Ascending aorta (tissue), 2 donors: ENCODE measurements around the gene AUTS2. TPM values are rescaled to one million over a fixed set of nuclear protein-coding genes. Genes with fewer than 3 reads are reported as not detected.

ENCODE experiments used
- DNase-seq, 2 donors: peaks; one replicate each; pipeline ENCODE4 v3.0.0-alpha.2; 2019; ENCODE audit warnings: low spot score in 2 of 2
- H3K27ac ChIP-seq, 2 donors: fragments of 200-600 bp; sonication (generic); one replicate each; pipeline ENCODE4 v1.5.1; 2016 to 2017; ENCODE audit warnings: mild to moderate bottlenecking in 1 of 2
- H3K27me3 ChIP-seq: fragments of 200-600 bp; sonication (generic); one replicate; pipeline ENCODE4 v1.5.1; 2017
- H3K36me3 ChIP-seq, 2 donors: fragments of 200-600 bp; sonication (generic); one replicate each; pipeline ENCODE4 v1.5.1; 2016
- H3K4me1 ChIP-seq, 2 donors: fragments of 200-600 bp; sonication (generic); one replicate each; pipeline ENCODE4 v1.5.1; 2016 to 2017; ENCODE audit warnings: mild to moderate bottlenecking in 1 of 2
- H3K4me3 ChIP-seq, 2 donors: fragments of 200-600 bp; sonication (generic); one replicate each; pipeline ENCODE4 v1.5.1; 2016 to 2017; ENCODE audit warnings: mild to moderate bottlenecking in 1 of 2
- H3K9me3 ChIP-seq, 2 donors: fragments of 200-600 bp; sonication (generic); one replicate each; pipeline ENCODE4 v1.5.1; 2016
- CTCF ChIP-seq, 3 experiments: fragments of 200-600 bp in 2 of 3; fragments of 450-650 bp in 1 of 3; sonication (generic) in 2 of 3; IDR thresholded peaks; one replicate each; pipeline ENCODE4 v1.5.1; 2016 to 2019; ENCODE audit warnings: antibody characterized with exemption in 3 of 3, mild to moderate bottlenecking in 1 of 3, moderate library complexity in 1 of 3
- intact Hi-C: fragments of 100-400 bp; cut with DNase I; formaldehyde crosslinking; loops from one replicate; pipeline ENCODE4 v1.15.1; 2023
- total RNA-seq: library from RNA; depleted of rRNA; stranded (reverse); fragments of >200 nt; gene quantifications from one replicate; pipeline ENCODE4 v1.1.0, GENCODE V29; 2016

The AUTS2 gene
- total RNA-seq, 1 donor from 2014 or later = 90.4 TPM

DNA sequence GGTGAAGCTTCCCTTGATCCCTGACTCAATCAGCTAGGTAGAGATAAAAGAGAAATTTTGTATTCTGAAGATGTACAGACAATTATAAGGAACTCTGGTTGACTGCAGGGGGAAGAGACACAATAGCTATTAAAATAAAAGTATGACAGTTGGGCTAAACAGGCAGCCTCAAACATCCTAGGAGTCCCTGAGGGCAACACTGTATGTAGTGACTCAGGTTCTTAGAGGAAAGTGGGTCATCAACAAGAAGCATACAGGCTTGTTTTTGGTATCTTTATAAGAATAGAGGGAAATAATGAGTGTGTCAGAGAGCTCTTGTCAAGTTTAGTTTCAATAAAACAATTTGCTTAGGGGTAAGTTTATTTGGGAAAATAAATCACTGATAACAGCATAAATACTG, 150.3 kb downstream of the AUTS2 start:
- intact Hi-C loops = no loop called here
- no peaks in the 10 kb centered on the region for H3K36me3 ChIP-seq
- DNase-seq = no peak

GRCh38 chr7:69749372-69749979, 151.2 kb downstream of the AUTS2 start:
- DNase-seq = no peak
- intact Hi-C loops = no loop called here
- no peak for TF ChIP-seq CTCF (IDR thresholded peaks at IDR 0.05)
- H3K27me3 ChIP-seq = no peaks in the 10 kb centered on the region
- H3K9me3 ChIP-seq = no peaks in the 10 kb centered on the region
- no peak overlapping the region for H3K4me3 ChIP-seq
- no peaks in the 10 kb centered on the region for H3K4me1 ChIP-seq
- no peaks in the 10 kb centered on the region for H3K36me3 ChIP-seq
- no peak overlapping the region for H3K27ac ChIP-seq

More for the DNA sequence above, 150.3 kb downstream of the AUTS2 start:
- H3K27me3 ChIP-seq = no peaks in the 10 kb centered on the region
- no peaks in the 10 kb centered on the region for H3K9me3 ChIP-seq
- H3K4me3 ChIP-seq = no peak overlapping the region
- H3K27ac ChIP-seq = no peak overlapping the region
- no peaks in the 10 kb centered on the region for H3K4me1 ChIP-seq
- TF ChIP-seq CTCF (IDR thresholded peaks at IDR 0.05) = no peak

- H3K27me3 ChIP-seq = no peaks in the 10 kb centered on the region
- H3K4me1 ChIP-seq = no peaks in the 10 kb centered on the region
- no peaks in the 10 kb centered on the region for H3K9me3 ChIP-seq
- H3K27ac ChIP-seq = no peak overlapping the region
- TF ChIP-seq CTCF (IDR thresholded peaks at IDR 0.05) = no peak
- no peak overlapping the region for H3K4me3 ChIP-seq
- H3K36me3 ChIP-seq = no peaks in the 10 kb centered on the region
- intact Hi-C loops = no loop called here
- no peak for DNase-seq
Observed at GRCh38 chr7:69749994-69750393, 151.7 kb downstream of the AUTS2 start.

DNA sequence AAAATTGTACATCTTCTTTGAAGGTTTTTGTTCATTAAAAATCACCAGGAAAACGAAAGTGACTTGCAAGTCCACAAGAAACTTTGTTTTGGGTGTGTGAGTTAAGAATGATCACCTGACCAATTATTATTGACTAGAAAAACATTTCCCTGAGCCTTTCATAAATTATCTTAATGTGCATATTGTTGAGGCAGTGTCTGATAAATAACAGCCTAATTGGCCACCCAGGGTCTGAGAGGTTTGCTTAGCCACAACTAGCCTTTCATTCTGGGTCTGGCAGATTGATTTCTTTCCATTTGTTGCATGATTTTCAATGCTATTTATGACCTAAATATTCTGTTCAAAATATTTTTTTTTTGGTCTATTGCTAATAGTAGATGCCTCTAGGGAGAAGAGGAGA, 152.8 kb downstream of the AUTS2 start:
- no peaks in the 10 kb centered on the region for H3K9me3 ChIP-seq
- TF ChIP-seq CTCF (IDR thresholded peaks at IDR 0.05) = no peak
- no peak overlapping the region for H3K27ac ChIP-seq
- H3K36me3 ChIP-seq = no peaks in the 10 kb centered on the region
- H3K4me3 ChIP-seq = no peak overlapping the region
- intact Hi-C loops = no loop called here
- no peaks in the 10 kb centered on the region for H3K27me3 ChIP-seq
- no peaks in the 10 kb centered on the region for H3K4me1 ChIP-seq
- no peak for DNase-seq

DNA sequence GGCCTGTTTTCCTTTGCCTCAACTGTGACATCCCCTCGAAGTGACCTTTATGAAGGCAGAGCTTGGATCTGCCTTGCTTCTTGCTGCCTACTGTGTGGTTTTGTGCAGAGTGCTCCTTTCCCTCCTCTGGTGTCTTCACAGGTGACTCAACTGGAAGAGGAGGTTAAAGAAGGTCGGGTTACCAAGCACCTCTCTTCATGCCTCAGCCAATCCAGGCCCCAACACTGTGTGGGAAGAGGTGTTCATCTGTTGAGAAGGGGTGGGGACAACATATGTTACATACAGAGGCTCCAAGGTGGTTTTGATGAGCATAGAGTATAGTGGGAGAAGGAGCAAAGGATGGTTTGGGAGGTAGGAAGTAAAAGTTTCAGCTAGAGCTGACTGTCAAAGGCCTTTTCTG, 155.7 kb downstream of the AUTS2 start:
- H3K36me3 ChIP-seq = no peaks in the 10 kb centered on the region
- intact Hi-C loops = no loop called here
- no peaks in the 10 kb centered on the region for H3K27me3 ChIP-seq
- DNase-seq = no peak
- no peak for TF ChIP-seq CTCF (IDR thresholded peaks at IDR 0.05)
- H3K4me3 ChIP-seq = no peak overlapping the region
- H3K27ac ChIP-seq = no peak overlapping the region
- no peaks in the 10 kb centered on the region for H3K9me3 ChIP-seq
- H3K4me1 ChIP-seq = no peaks in the 10 kb centered on the region

DNA sequence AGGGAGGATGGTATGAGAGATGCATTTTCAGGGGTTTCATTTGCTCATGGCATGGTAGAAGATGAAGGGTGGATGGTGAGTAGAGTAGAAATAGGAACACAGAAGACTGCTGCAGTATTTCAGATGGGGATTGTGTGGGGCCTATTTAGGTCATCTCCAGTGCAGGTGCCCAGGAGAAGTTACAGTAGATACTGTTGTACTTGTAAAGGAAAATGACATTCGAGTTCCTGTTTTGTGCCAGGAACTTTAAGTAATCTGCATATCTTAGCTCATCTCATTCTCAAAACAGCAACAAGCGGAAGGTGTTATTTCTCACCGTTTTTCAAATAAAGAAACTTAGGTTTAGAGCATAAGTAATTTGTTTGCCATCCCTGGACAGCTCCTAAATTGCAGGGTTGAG, 156.2 kb downstream of the AUTS2 start:
- intact Hi-C loops = no loop called here
- Histone ChIP-seq H3K9me3 (no peaks in the 10 kb centered on the region), H3K4me3 (no peak overlapping the region), H3K27me3 (no peaks in the 10 kb centered on the region), H3K27ac (no peak overlapping the region), H3K4me1 (no peaks in the 10 kb centered on the region), H3K36me3 (no peaks in the 10 kb centered on the region)
- TF ChIP-seq CTCF (IDR thresholded peaks at IDR 0.05) = no peak
- DNase-seq = no peak
